ENCODE measurements around the gene VSX1. TPM values are rescaled to one million over a fixed set of nuclear protein-coding genes. Genes with fewer than 3 reads are reported as not detected.

VSX1 gene
- polyA plus RNA-seq, 4 donors = 0.04 TPM; not detected in 3

- Histone ChIP-seq H3K36me3 (ENCODE audit: control insufficient read depth in 3 of 3, insufficient read depth in 2 of 3, low read depth in 1 of 3, low read length in 3 of 3) (no peaks in the 10 kb centered on the region), H3K27ac (ENCODE audit: low read depth in 1 of 3, low read length in 2 of 3) (no peak overlapping the region), H3K4me3 (ENCODE audit: low read depth in 1 of 3, low read length in 3 of 3) (no peak overlapping the region), H3K4me1 (ENCODE audit: control insufficient read depth in 3 of 3, insufficient read depth in 2 of 3, low read depth in 1 of 3, low read length in 2 of 3) (no peaks in the 10 kb centered on the region), H3K9me3 (ENCODE audit: control insufficient read depth in 2 of 2, insufficient read depth in 1 of 2, low read depth in 1 of 2, low read length in 1 of 2) (no peaks in the 10 kb centered on the region), H3K27me3 (ENCODE audit: control insufficient read depth in 3 of 3, insufficient read depth in 3 of 3, low read length in 3 of 3) (no peaks in the 10 kb centered on the region)
- DNase-seq = no peak
- FAIRE-seq = no peak
- 67 to 77% (median 71%) methylated on average over 3 of the region's 3 CpGs for WGBS, 3 donors
Observed at GRCh38 chr20:25120457-25120856, 38.5 kb upstream of the VSX1 start.

- DNase-seq = no peak
- Histone ChIP-seq H3K27me3 (ENCODE audit: control insufficient read depth in 3 of 3, insufficient read depth in 3 of 3, low read length in 3 of 3) (no peaks in the 10 kb centered on the region), H3K4me1 (ENCODE audit: control insufficient read depth in 3 of 3, insufficient read depth in 2 of 3, low read depth in 1 of 3, low read length in 2 of 3) (no peaks in the 10 kb centered on the region), H3K4me3 (ENCODE audit: low read depth in 1 of 3, low read length in 3 of 3) (no peak overlapping the region), H3K27ac (ENCODE audit: low read depth in 1 of 3, low read length in 2 of 3) (no peak overlapping the region), H3K9me3 (ENCODE audit: control insufficient read depth in 2 of 2, insufficient read depth in 1 of 2, low read depth in 1 of 2, low read length in 1 of 2) (no peaks in the 10 kb centered on the region), H3K36me3 (ENCODE audit: control insufficient read depth in 3 of 3, insufficient read depth in 2 of 3, low read depth in 1 of 3, low read length in 3 of 3) (no peaks in the 10 kb centered on the region)
- FAIRE-seq = no peak
- WGBS, 3 donors = 85 to 90% (median 88%) methylated on average over 7 of the region's 7 CpGs
Observed at GRCh38 chr20:25118529-25118928, 36.6 kb upstream of the VSX1 start.

GRCh38 chr20:25117990-25118389, 36.0 kb upstream of the VSX1 start:
- 49 to 62% (median 60%) methylated on average over 4 of the region's 4 CpGs for WGBS, 3 donors
- Histone ChIP-seq H3K36me3 (ENCODE audit: control insufficient read depth in 3 of 3, insufficient read depth in 2 of 3, low read depth in 1 of 3, low read length in 3 of 3) (no peaks in the 10 kb centered on the region), H3K27ac (ENCODE audit: low read depth in 1 of 3, low read length in 2 of 3) (no peak overlapping the region), H3K9me3 (ENCODE audit: control insufficient read depth in 2 of 2, insufficient read depth in 1 of 2, low read depth in 1 of 2, low read length in 1 of 2) (no peaks in the 10 kb centered on the region), H3K27me3 (ENCODE audit: control insufficient read depth in 3 of 3, insufficient read depth in 3 of 3, low read length in 3 of 3) (no peaks in the 10 kb centered on the region), H3K4me3 (ENCODE audit: low read depth in 1 of 3, low read length in 3 of 3) (no peak overlapping the region), H3K4me1 (ENCODE audit: control insufficient read depth in 3 of 3, insufficient read depth in 2 of 3, low read depth in 1 of 3, low read length in 2 of 3) (no peaks in the 10 kb centered on the region)
- DNase-seq (no peak), FAIRE-seq (no peak)

GRCh38 chr20:25116739-25117458, 35.0 kb upstream of the VSX1 start:
- Histone ChIP-seq H3K36me3 (ENCODE audit: control insufficient read depth in 3 of 3, insufficient read depth in 2 of 3, low read depth in 1 of 3, low read length in 3 of 3) (no peaks in the 10 kb centered on the region), H3K4me3 (ENCODE audit: low read depth in 1 of 3, low read length in 3 of 3) (no peak overlapping the region), H3K9me3 (ENCODE audit: control insufficient read depth in 2 of 2, insufficient read depth in 1 of 2, low read depth in 1 of 2, low read length in 1 of 2) (no peaks in the 10 kb centered on the region), H3K27me3 (ENCODE audit: control insufficient read depth in 3 of 3, insufficient read depth in 3 of 3, low read length in 3 of 3) (no peaks in the 10 kb centered on the region), H3K27ac (ENCODE audit: low read depth in 1 of 3, low read length in 2 of 3) (no peak overlapping the region), H3K4me1 (ENCODE audit: control insufficient read depth in 3 of 3, insufficient read depth in 2 of 3, low read depth in 1 of 3, low read length in 2 of 3) (no peaks in the 10 kb centered on the region)
- DNase-seq (no peak), FAIRE-seq (no peak)
- WGBS, 3 donors = 66 to 78% (median 74%) methylated on average over 14 of the region's 14 CpGs

GRCh38 chr20:25103526-25103925, 21.6 kb upstream of the VSX1 start:
- 90 to 95% (median 90%) methylated on average over 3 of the region's 3 CpGs for WGBS, 3 donors
- FAIRE-seq = no peak

GRCh38 chr20:25100914-25101313, 19.0 kb upstream of the VSX1 start:
- DNase-seq (no peak), FAIRE-seq (no peak)
- H3K27ac ChIP-seq (ENCODE audit: low read depth in 1 of 3, low read length in 2 of 3) = no peak overlapping the region
- 72 to 77% (median 74%) methylated on average over 3 of the region's 3 CpGs for WGBS, 3 donors
- no peaks in the 10 kb centered on the region for H3K9me3 ChIP-seq (ENCODE audit: control insufficient read depth in 2 of 2, insufficient read depth in 1 of 2, low read depth in 1 of 2, low read length in 1 of 2)
- H3K36me3 ChIP-seq (ENCODE audit: control insufficient read depth in 3 of 3, insufficient read depth in 2 of 3, low read depth in 1 of 3, low read length in 3 of 3) = no peaks in the 10 kb centered on the region
- no peak overlapping the region for H3K4me3 ChIP-seq (ENCODE audit: low read depth in 1 of 3, low read length in 3 of 3)
- H3K27me3 ChIP-seq (ENCODE audit: control insufficient read depth in 3 of 3, insufficient read depth in 3 of 3, low read length in 3 of 3) = no peaks in the 10 kb centered on the region
- H3K4me1 ChIP-seq (ENCODE audit: control insufficient read depth in 3 of 3, insufficient read depth in 2 of 3, low read depth in 1 of 3, low read length in 2 of 3) = no peaks in the 10 kb centered on the region

More at GRCh38 chr20:25103526-25103925, 21.6 kb upstream of the VSX1 start:
- Histone ChIP-seq H3K27ac (ENCODE audit: low read depth in 1 of 3, low read length in 2 of 3) (no peak overlapping the region), H3K36me3 (ENCODE audit: control insufficient read depth in 3 of 3, insufficient read depth in 2 of 3, low read depth in 1 of 3, low read length in 3 of 3) (no peaks in the 10 kb centered on the region), H3K9me3 (ENCODE audit: control insufficient read depth in 2 of 2, insufficient read depth in 1 of 2, low read depth in 1 of 2, low read length in 1 of 2) (no peaks in the 10 kb centered on the region), H3K4me1 (ENCODE audit: control insufficient read depth in 3 of 3, insufficient read depth in 2 of 3, low read depth in 1 of 3, low read length in 2 of 3) (no peaks in the 10 kb centered on the region), H3K27me3 (ENCODE audit: control insufficient read depth in 3 of 3, insufficient read depth in 3 of 3, low read length in 3 of 3) (no peaks in the 10 kb centered on the region), H3K4me3 (ENCODE audit: low read depth in 1 of 3, low read length in 3 of 3) (no peak overlapping the region)
- DNase-seq = no peak

- no peak for DNase-seq
- Histone ChIP-seq H3K4me3 (ENCODE audit: low read depth in 1 of 3, low read length in 3 of 3) (no peak overlapping the region), H3K27me3 (ENCODE audit: control insufficient read depth in 3 of 3, insufficient read depth in 3 of 3, low read length in 3 of 3) (no peaks in the 10 kb centered on the region), H3K9me3 (ENCODE audit: control insufficient read depth in 2 of 2, insufficient read depth in 1 of 2, low read depth in 1 of 2, low read length in 1 of 2) (no peaks in the 10 kb centered on the region), H3K27ac (ENCODE audit: low read depth in 1 of 3, low read length in 2 of 3) (no peak overlapping the region), H3K36me3 (ENCODE audit: control insufficient read depth in 3 of 3, insufficient read depth in 2 of 3, low read depth in 1 of 3, low read length in 3 of 3) (no peaks in the 10 kb centered on the region), H3K4me1 (ENCODE audit: control insufficient read depth in 3 of 3, insufficient read depth in 2 of 3, low read depth in 1 of 3, low read length in 2 of 3) (no peaks in the 10 kb centered on the region)
- no peak for FAIRE-seq
- WGBS, 3 donors = 66 to 73% (median 67%) methylated on average over 4 of the region's 4 CpGs
Observed at GRCh38 chr20:25099601-25100140, 17.7 kb upstream of the VSX1 start.

- DNase-seq (no peak), FAIRE-seq (no peak)
- WGBS, 3 donors = 14 to 27% (median 21%) methylated on average over 2 of the region's 2 CpGs
- Histone ChIP-seq H3K4me3 (ENCODE audit: low read depth in 1 of 3, low read length in 3 of 3) (no peak overlapping the region), H3K27ac (ENCODE audit: low read depth in 1 of 3, low read length in 2 of 3) (no peak overlapping the region), H3K36me3 (ENCODE audit: control insufficient read depth in 3 of 3, insufficient read depth in 2 of 3, low read depth in 1 of 3, low read length in 3 of 3) (no peaks in the 10 kb centered on the region), H3K27me3 (ENCODE audit: control insufficient read depth in 3 of 3, insufficient read depth in 3 of 3, low read length in 3 of 3) (no peaks in the 10 kb centered on the region), H3K4me1 (ENCODE audit: control insufficient read depth in 3 of 3, insufficient read depth in 2 of 3, low read depth in 1 of 3, low read length in 2 of 3) (no peaks in the 10 kb centered on the region), H3K9me3 (ENCODE audit: control insufficient read depth in 2 of 2, insufficient read depth in 1 of 2, low read depth in 1 of 2, low read length in 1 of 2) (no peaks in the 10 kb centered on the region)
Observed at GRCh38 chr20:25097498-25097897, 15.6 kb upstream of the VSX1 start.

Data from small intestine (tissue), 7 donors.